NB4 (cell line): ENCODE data around the gene HOXB3.

Experiments
- CTCF ChIP-seq: IDR thresholded peaks from one replicate; pipeline ENCODE4 v1.5.1; 2012; ENCODE audit warnings: low read depth, low read length
- MAX ChIP-seq: IDR thresholded peaks from 2 replicates; pipeline ENCODE4 v1.6.1; 2011; ENCODE audit warnings: low read depth, low read length
- MYC ChIP-seq: IDR thresholded peaks from 2 replicates; pipeline ENCODE4 v1.6.1; 2011; ENCODE audit warnings: low read depth, low read length
- POLR2A ChIP-seq: IDR thresholded peaks from 2 replicates; pipeline ENCODE4 v1.6.1; 2011; ENCODE audit warnings: mild to moderate bottlenecking; ENCODE audit not compliant: insufficient read length; ENCODE audit errors: extremely low read depth

DNA sequence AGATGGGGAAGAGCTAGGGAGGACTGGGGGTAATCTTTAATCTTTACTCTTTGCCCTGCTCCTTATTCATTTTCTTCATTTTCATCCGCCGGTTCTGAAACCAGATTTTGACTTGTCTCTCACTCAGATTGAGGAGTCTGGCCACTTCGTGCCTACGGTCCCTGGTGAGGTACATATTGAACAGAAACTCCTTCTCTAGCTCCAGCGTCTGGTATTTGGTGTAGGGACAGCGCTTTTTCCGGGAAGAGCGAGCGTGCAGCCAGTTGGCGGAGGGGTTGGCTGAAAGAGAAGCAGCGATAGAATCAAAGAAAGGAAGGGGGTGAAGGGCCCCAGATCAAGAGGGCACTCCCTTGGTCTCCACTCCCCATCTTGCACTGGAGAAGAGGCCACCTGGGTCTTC is 32.8 kb upstream of the HOXB3 start:
- no peak for TF ChIP-seq MYC
- TF ChIP-seq CTCF, result no peak
- no peak for TF ChIP-seq POLR2A
- TF ChIP-seq MAX, result no peak
